GM18526 (cell line): ENCODE data around the gene GPR152.

Experiments
- POLR2A ChIP-seq: IDR thresholded peaks from 3 replicates; pipeline ENCODE4 v1.6.1; 2011; ENCODE audit not compliant: insufficient read length; ENCODE audit errors: extremely low read depth

Gene GPR152

GRCh38 chr11:67415501-67416304, 36.8 kb downstream of the GPR152 start, which contains the start of gene CARNS1:
Gene CARNS1, plus strand, starts transcription at chr11:67415678. Its CDS starts 522 bp downstream, at chr11:67416200.
- TF ChIP-seq POLR2A, result no peak

- no peak for TF ChIP-seq POLR2A
These were observed 39.2 kb downstream of the GPR152 start for GRCh38 chr11:67413266-67413849.

GRCh38 chr11:67412495-67413179, 39.9 kb downstream of the GPR152 start:
- no peak for TF ChIP-seq POLR2A

GRCh38 chr11:67411785-67412152, 40.8 kb downstream of the GPR152 start:
- no peak for TF ChIP-seq POLR2A

GRCh38 chr11:67410984-67411784, 41.3 kb downstream of the GPR152 start:
- TF ChIP-seq POLR2A, result no peak

- TF ChIP-seq POLR2A, result no peak
These were observed 42.1 kb downstream of the GPR152 start for GRCh38 chr11:67410369-67410831.

- no peak for TF ChIP-seq POLR2A
These were observed 42.7 kb downstream of the GPR152 start for GRCh38 chr11:67409781-67410368.

- TF ChIP-seq POLR2A, result peak; percentile 62
These were observed 43.3 kb downstream of the GPR152 start for GRCh38 chr11:67409261-67409666.

- no peak for TF ChIP-seq POLR2A
These were observed 43.9 kb downstream of the GPR152 start for GRCh38 chr11:67408437-67409200.

- no peak for TF ChIP-seq POLR2A
These were observed 44.8 kb downstream of the GPR152 start for GRCh38 chr11:67407688-67408163.

- no peak for TF ChIP-seq POLR2A
These were observed 45.4 kb downstream of the GPR152 start for GRCh38 chr11:67406969-67407687.

- no peak for TF ChIP-seq POLR2A
These were observed 46.0 kb downstream of the GPR152 start for GRCh38 chr11:67406420-67406968.
